HG03432 (cell line): ENCODE data around the gene GRM4.

Experiments used
- ATAC-seq: cut with Tn5 transposase; IDR thresholded peaks from one replicate; pipeline ENCODE4 v1.9.1; 2021; ENCODE audit warnings: mild to moderate bottlenecking, moderate library complexity; ENCODE audit not compliant: unreplicated experiment

Gene GRM4

GRCh38 chr6:33983721-33984465 lies 162.0 kb downstream of the GRM4 start:
- no peak for ATAC-seq

DNA sequence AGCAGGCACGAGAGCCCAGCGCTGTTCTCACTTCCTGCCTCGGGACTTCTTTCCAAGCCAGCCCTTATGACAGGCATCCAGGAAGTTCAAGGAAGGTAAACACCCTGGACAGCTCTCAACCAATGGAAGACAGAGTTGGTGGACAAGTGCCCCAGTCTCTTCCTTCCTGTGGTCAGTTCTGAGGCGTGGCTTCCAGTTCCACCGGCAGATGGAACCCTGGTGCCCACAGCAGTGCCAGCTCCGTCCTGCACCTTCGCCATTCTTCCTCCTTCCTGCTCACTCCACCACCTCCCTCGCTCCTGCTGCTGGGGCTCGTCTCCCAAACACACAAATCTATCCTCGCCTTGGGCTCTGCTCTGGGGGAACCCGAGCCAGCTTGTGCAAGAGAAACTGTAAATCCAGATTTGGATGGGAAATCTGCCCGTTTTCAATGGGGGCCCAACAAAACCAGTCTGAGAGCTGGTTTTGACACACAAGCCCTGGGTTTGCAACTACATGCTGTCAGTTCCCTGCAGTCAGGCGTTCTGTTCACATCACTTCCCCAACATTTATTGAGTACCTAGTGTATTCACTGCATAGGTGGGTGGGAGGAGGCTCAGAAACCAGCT lies 162.7 kb downstream of the GRM4 start:
- ATAC-seq: no peak

DNA sequence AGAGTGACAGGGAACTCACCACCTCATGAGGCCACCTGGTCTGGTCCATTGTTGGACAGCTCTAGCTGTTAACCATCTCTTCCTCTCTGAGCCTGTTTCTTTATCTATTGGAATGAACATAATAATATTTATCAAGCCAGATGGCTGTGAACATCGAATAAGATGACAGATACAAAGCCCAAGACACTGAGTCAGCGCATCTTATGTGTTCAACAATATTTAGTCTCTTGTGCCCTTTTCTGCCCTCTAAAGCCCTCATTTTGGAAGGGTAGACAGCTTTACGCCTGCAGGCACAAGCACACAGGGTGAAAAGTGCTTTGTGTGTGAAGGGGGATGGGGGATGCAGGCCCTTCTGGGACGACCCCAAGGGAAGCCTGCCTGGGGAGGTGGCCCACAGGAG lies 164.0 kb downstream of the GRM4 start:
- ATAC-seq: no peak

DNA sequence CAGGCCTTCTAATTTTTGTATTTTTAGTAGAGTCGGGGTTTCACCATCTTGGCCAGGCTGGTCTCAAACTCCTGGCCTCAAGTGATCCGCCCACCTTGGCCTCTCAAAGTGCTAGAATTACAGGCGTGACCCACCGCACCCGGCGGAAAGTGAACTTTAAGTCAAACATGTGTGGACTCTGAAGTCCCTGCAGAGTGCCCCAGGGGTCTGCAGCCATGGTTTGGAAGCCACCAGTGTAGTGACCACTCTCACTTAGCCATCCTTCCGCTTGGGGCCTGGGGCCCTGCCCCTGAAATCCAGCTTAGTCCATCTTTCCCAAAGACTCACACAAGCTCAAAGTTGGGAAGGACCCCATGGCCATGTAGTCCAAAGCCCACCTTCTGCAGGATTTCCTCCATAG lies 164.5 kb downstream of the GRM4 start:
- ATAC-seq: no peak

- ATAC-seq: no peak
These were observed 165.4 kb downstream of the GRM4 start for GRCh38 chr6:33980176-33981175.

- ATAC-seq: no peak
These were observed 166.1 kb downstream of the GRM4 start for GRCh38 chr6:33979750-33980149.

- no peak for ATAC-seq
These were observed 167.3 kb downstream of the GRM4 start for GRCh38 chr6:33978412-33979150.

GRCh38 chr6:33977606-33978411 lies 168.1 kb downstream of the GRM4 start:
- ATAC-seq: no peak

DNA sequence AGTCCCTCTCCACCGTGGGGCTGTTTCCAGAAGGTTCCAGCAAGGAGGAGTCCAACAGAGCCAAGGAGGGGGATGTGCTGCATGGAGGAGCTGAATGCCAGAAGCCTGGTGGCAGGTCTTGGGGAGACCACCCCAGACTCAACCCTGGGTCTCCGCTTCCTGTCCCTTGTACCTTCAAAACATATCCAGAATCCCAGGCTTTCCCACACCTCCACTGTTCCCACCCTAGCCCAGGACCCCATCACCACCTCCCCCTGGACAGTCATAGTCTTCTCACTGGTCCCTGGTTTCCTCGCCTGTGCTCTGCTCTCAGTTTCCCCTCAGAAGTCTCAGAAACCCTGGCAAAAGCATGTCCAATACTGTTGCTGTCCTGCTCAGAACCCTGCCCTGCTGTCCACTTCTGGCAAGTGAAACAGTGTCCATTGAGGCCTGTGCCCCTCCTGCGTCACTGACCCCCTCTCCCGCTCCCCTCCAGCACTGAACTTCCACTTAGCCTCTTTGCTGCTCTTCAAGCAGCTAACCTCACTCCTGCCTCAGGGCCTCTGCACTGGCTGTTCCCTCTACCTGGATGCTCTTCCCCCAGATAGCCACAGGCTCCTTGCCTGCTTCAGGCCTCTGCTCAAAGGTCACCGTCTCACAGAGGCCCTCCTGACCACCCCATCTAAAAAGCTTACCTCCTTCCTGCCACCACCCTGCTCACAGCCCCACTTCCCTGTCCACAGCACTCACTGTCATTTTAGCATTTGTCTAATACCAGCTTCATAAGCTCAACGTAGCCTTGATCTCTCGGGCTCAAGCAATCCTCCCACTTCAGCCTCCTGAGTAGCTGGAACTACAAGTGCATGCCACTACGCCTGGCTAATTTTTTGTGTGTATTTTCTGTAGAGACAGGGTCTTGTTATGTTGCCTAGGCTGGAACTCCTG lies 169.2 kb downstream of the GRM4 start:
- ATAC-seq: no peak

DNA sequence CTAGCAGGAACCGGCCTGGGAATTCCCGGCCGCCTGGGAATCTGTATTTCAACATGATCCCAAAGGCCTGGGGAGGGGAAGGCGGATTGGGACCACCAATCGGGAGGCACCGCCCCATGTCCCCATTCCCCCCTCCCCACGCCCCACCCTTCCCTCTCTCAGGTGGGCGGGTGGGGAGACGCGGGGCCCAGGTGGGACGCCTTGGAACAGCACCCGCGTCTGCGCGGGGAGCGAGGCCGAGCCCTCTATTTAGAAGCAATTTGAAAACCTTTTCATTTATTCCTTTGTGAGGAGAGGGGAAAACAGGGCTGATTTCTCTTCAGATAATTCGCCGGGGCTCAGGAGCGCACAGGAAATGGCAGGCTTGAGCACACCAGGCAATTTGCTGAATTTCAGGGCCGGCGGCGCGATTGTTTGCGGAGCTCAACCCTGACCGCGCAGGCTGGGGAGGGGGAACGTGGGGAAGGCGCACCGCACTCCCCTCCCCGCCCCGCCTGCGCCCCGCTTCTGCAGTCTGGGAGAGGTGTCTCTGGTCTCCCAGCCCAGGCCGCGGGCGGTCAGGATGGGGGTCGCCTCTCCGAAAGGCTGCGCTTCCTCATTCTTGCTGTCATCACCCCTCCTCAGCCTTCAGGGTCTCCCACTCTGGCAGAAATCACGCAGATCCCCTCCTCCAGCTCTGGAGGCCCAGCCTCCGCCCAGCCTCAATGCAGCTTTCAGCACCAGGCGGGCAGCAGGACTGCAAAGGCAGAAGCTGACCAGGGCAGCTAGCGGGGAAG lies 170.0 kb downstream of the GRM4 start:
- no peak for ATAC-seq

DNA sequence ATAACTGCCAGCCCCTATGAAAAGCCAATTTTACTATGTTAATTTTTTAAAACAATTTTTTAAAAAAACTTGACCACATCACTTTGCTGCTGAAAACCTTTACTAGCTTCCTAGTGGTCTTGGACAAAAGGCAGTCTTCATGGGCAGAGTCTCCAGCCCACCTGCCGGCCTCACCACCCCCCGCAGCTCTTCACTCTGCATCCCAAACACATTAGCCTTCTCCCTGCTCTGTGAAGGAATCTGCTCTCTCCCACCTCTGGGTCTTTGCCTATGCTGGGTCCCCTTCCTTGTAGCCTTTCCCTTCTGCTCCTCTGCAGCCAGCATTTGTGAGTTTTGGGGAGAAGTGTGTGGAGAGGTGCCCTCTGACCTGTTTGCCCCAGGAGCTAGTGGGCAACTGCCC lies 171.4 kb downstream of the GRM4 start:
- no peak for ATAC-seq

GRCh38 chr6:33974030-33974429 lies 171.9 kb downstream of the GRM4 start:
- ATAC-seq: no peak

DNA sequence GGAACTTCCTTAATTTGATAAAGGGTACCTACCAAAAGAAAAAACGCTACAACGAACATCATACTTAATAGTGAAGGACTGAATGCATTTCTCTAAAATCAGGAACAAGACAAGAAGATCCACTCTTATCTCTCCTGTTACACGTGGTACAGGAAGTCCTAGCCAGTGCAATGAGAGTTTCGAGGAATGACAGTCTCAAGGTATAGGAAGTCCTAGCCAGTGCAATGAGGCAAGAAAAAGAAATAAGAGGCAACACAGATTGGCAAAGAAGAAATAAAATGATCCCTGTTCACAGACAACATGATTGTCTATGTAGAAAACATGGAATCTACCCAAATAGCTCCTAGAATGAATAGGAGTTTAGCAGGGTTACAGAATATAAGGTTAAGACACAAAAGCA lies 174.3 kb downstream of the GRM4 start:
- ATAC-seq: no peak
